Measurements from ENCODE around the gene B3GNT4.
"Not testable (repeated sequence)": the region's sequence is repeated elsewhere in the genome, so short reads cannot be mapped to it uniquely, and the experiment has no call there.

Gene B3GNT4

GRCh38 chr12:122208073-122208820 is 4.7 kb downstream of the B3GNT4 start:
- DNase-seq (ENCODE audit: low read depth in 2 of 2, low spot score in 1 of 2), result no peak

GRCh38 chr12:122215771-122216170 is 12.3 kb downstream of the B3GNT4 start:
- no peak for DNase-seq (ENCODE audit: low read depth in 2 of 2, low spot score in 1 of 2)

GRCh38 chr12:122216445-122216844 is 12.9 kb downstream of the B3GNT4 start:
- no peak for DNase-seq (ENCODE audit: low read depth in 2 of 2, low spot score in 1 of 2)

- DNase-seq (ENCODE audit: low read depth in 2 of 2, low spot score in 1 of 2), result peak; percentile 98 to 99
These were observed 22.3 kb downstream of the B3GNT4 start, which contains the start of gene DIABLO for GRCh38 chr12:122225683-122226365. TSS of gene DIABLO (minus strand) at chr12:122226052. CDS start at chr12:122226014, 38 bp downstream.

- DNase-seq (ENCODE audit: low read depth in 2 of 2, low spot score in 1 of 2), result no peak
These were observed 23.0 kb downstream of the B3GNT4 start for GRCh38 chr12:122226366-122227125.

- peak in 1 of 2 donors; percentile 44 for DNase-seq (ENCODE audit: low read depth in 2 of 2, low spot score in 1 of 2)
These were observed 23.8 kb downstream of the B3GNT4 start for GRCh38 chr12:122227341-122227740.

GRCh38 chr12:122228092-122228491 is 24.6 kb downstream of the B3GNT4 start:
- DNase-seq (ENCODE audit: low read depth in 2 of 2, low spot score in 1 of 2), result no peak

GRCh38 chr12:122230798-122231197 is 27.3 kb downstream of the B3GNT4 start:
- no peak for DNase-seq (ENCODE audit: low read depth in 2 of 2, low spot score in 1 of 2)

GRCh38 chr12:122232691-122233090 is 29.2 kb downstream of the B3GNT4 start:
- DNase-seq (ENCODE audit: low read depth in 2 of 2, low spot score in 1 of 2), result no peak

- no peak for DNase-seq (ENCODE audit: low read depth in 2 of 2, low spot score in 1 of 2)
These were observed 32.2 kb downstream of the B3GNT4 start for GRCh38 chr12:122235741-122236140.

- DNase-seq (ENCODE audit: low read depth in 2 of 2, low spot score in 1 of 2), result no peak
These were observed 35.4 kb downstream of the B3GNT4 start for GRCh38 chr12:122238861-122239260.

GRCh38 chr12:122243965-122244364 is 40.5 kb downstream of the B3GNT4 start:
- no peak for DNase-seq (ENCODE audit: low read depth in 2 of 2, low spot score in 1 of 2)

GRCh38 chr12:122244565-122245371 is 41.3 kb downstream of the B3GNT4 start:
- DNase-seq (ENCODE audit: low read depth in 2 of 2, low spot score in 1 of 2), result no peak

- no peak for DNase-seq (ENCODE audit: low read depth in 2 of 2, low spot score in 1 of 2)
These were observed 42.0 kb downstream of the B3GNT4 start for GRCh38 chr12:122245553-122245952.

- no peak for DNase-seq (ENCODE audit: low read depth in 2 of 2, low spot score in 1 of 2)
These were observed 46.5 kb downstream of the B3GNT4 start for GRCh38 chr12:122250047-122250446.

GRCh38 chr12:122250536-122250935 is 47.0 kb downstream of the B3GNT4 start:
- no peak for DNase-seq (ENCODE audit: low read depth in 2 of 2, low spot score in 1 of 2)

- DNase-seq (ENCODE audit: low read depth in 2 of 2, low spot score in 1 of 2), result not testable (repeated sequence)
These were observed 55.0 kb downstream of the B3GNT4 start for GRCh38 chr12:122258462-122258861.

Data from stimulated activated CD8-positive, alpha-beta memory T cell treated with anti-CD3 and anti-CD28 coated beads, Interleukin-4, amount 100 ng/mL, for 1 hour (primary cell).